ENCODE results near the gene CASP10. TPM values are rescaled to one million over a fixed set of nuclear protein-coding genes. Genes with fewer than 3 reads are reported as not detected.
A peak's percentile ranks its signal among the peaks of the same experiment; 100 is the strongest.

CASP10 gene
- total and polyA plus RNA-seq, 11 donors, result 2.8 to 24.0 (median 5.4) TPM

DNA sequence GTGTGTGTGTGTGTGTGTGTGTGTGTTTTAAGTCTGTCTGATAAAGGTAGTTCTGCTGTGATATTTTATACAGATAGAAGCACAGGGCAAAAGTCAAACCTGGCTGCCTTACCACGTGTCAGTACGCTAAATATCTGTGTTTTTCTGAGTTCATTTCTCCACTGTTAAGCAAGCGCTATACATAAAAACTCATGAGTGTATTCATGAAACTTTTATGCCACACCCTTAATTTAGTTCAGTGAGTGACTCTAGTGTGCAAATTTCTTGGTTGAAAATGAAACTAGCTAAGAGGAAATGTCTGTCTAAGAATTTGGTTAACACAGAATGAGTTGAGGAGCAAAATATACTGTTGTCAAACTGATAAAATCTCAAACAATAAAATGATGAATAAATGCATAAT, 11.2 kb downstream of the CASP10 start:
- DNase-seq (no peak), ATAC-seq (no peak)
- Histone ChIP-seq H3K9me3 (no peaks in the 10 kb centered on the region), H3K36me3 (peaks cover 0 to 61% (median 31%) of the 10 kb centered on the region in 9 donors), H3K4me1 (peaks cover 0 to 75% (median 23%) of the 10 kb centered on the region in 12 donors), H3K4me3 (peak overlapping the region in 1 of 12 donors; percentile 8), H3K27ac (peak overlapping the region in 7 of 12 donors; percentile 11 to 82 (median 27)), H3K27me3 (no peaks in the 10 kb centered on the region)
- intact Hi-C loops (cut with DNase I), result no loop called here
- 57 to 71% (median 61%) methylated on average over 3 of the region's 3 CpGs for WGBS, 4 donors
- no peak for TF ChIP-seq POLR2A (IDR thresholded peaks at IDR 0.05)
- TF ChIP-seq, protein P1, sequence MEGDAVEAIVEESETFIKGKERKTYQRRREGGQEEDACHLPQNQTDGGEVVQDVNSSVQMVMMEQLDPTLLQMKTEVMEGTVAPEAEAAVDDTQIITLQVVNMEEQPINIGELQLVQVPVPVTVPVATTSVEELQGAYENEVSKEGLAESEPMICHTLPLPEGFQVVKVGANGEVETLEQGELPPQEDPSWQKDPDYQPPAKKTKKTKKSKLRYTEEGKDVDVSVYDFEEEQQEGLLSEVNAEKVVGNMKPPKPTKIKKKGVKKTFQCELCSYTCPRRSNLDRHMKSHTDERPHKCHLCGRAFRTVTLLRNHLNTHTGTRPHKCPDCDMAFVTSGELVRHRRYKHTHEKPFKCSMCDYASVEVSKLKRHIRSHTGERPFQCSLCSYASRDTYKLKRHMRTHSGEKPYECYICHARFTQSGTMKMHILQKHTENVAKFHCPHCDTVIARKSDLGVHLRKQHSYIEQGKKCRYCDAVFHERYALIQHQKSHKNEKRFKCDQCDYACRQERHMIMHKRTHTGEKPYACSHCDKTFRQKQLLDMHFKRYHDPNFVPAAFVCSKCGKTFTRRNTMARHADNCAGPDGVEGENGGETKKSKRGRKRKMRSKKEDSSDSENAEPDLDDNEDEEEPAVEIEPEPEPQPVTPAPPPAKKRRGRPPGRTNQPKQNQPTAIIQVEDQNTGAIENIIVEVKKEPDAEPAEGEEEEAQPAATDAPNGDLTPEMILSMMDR (IDR thresholded peaks at IDR 0.05), result no peak

DNA sequence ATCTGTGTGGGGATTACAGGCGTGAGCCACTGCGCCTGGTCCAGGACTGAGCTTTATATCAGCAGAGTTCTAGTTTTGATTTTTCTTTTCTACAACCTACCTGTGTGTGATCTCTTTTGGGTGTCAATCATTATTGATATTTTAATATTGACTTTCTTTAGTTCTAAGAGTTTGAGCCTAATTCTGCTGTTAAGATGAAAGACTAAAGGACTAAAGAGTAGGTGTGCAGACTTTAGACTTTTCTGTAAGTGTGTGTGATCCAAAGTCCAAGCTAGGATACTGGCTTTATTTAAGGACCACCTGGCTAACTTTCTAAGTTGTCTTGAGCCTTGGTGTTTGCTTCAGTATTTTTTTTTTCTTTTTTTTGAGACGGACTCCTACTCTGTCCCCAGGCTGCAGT, 12.4 kb downstream of the CASP10 start:
- no peak for DNase-seq

DNA sequence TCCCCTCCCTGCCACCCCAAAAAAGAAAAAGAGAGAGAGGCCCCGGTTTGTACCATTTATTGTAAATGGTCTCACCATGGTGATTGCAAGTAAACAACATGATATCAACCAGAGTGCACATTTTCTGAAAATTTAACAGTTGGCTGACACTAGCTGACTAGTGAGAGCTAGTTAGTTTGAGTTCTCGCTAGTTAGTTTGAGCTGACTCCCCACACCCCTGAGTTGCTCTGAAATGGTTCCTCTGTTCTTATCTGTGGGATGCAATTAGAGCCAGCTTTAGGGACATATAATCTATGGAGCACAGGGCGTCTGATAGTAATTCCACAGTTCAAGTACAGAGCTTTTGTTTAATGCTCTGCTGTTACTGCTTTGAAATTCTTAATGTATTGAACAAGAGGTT, 13.1 kb downstream of the CASP10 start:
- Histone ChIP-seq H3K36me3 (peaks cover 0 to 70% (median 35%) of the 10 kb centered on the region in 9 donors), H3K9me3 (no peaks in the 10 kb centered on the region), H3K4me1 (peaks cover 0 to 61% (median 16%) of the 10 kb centered on the region in 12 donors), H3K27me3 (no peaks in the 10 kb centered on the region), H3K27ac (peak overlapping the region in 1 of 12 donors; percentile 9), H3K4me3 (no peak overlapping the region)
- TF ChIP-seq POLR2A (IDR thresholded peaks at IDR 0.05), result no peak
- TF ChIP-seq, protein P1 (IDR thresholded peaks at IDR 0.05), result no peak
- no peak for ATAC-seq
- DNase-seq, result no peak
- 65 to 77% (median 68%) methylated on average over 3 of the region's 3 CpGs for WGBS, 4 donors
- intact Hi-C loops (cut with DNase I), result no loop called here

More for the DNA sequence above, 12.4 kb downstream of the CASP10 start:
- no peak for ATAC-seq
- intact Hi-C loops (cut with DNase I), result no loop called here
- no peaks in the 10 kb centered on the region for H3K9me3 ChIP-seq
- peak overlapping the region in 3 of 12 donors; percentile 9 to 82 (median 14) for H3K27ac ChIP-seq
- WGBS, 4 donors, result 67 to 86% (median 76%) methylated on average over 3 of the region's 3 CpGs
- H3K4me1 ChIP-seq, result peaks cover 0 to 67% (median 22%) of the 10 kb centered on the region in 12 donors
- H3K27me3 ChIP-seq, result no peaks in the 10 kb centered on the region
- no peak overlapping the region for H3K4me3 ChIP-seq
- TF ChIP-seq, protein P1 (IDR thresholded peaks at IDR 0.05), result no peak
- no peak for TF ChIP-seq POLR2A (IDR thresholded peaks at IDR 0.05)
- H3K36me3 ChIP-seq, result peaks cover 0 to 63% (median 33%) of the 10 kb centered on the region in 9 donors

DNA sequence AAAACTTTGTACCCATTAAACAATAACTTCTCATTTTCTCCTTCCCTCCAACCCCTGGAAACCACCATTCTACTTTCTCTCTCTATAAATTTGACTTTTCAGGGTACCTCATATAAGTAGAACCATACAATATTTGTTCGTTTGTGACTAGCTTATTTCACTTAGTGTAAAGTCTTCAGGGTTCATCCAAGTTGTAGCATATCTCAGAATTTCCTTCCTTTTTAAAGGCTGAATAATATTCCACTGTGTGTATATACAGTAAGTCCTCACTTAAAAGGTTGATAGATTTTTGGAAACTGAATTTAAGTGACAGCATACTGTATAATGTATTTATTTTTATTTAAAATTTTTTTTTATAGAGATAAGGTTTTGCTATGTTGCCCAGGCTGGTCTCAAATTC, 13.9 kb downstream of the CASP10 start:
- intact Hi-C loops (cut with DNase I), result no loop called here
- Histone ChIP-seq H3K4me3 (no peak overlapping the region), H3K9me3 (no peaks in the 10 kb centered on the region), H3K4me1 (peaks cover 0 to 53% (median 11%) of the 10 kb centered on the region in 12 donors), H3K27ac (no peak overlapping the region), H3K36me3 (peaks cover 0 to 73% (median 35%) of the 10 kb centered on the region in 9 donors), H3K27me3 (no peaks in the 10 kb centered on the region)
- ATAC-seq (no peak), DNase-seq (no peak)
- 94 to 96% (median 95%) methylated on average over 1 of the region's 1 CpG for WGBS, 4 donors
- TF ChIP-seq, protein P1 (IDR thresholded peaks at IDR 0.05), result no peak
- no peak for TF ChIP-seq POLR2A (IDR thresholded peaks at IDR 0.05)
